ENCODE data around the gene SLC6A18.
A peak's percentile ranks its signal among the peaks of the same experiment; 100 is the strongest.
"Not testable (repeated sequence)": the region's sequence is repeated elsewhere in the genome, so short reads cannot be mapped to it uniquely, and the experiment has no call there.

Gene SLC6A18

DNA sequence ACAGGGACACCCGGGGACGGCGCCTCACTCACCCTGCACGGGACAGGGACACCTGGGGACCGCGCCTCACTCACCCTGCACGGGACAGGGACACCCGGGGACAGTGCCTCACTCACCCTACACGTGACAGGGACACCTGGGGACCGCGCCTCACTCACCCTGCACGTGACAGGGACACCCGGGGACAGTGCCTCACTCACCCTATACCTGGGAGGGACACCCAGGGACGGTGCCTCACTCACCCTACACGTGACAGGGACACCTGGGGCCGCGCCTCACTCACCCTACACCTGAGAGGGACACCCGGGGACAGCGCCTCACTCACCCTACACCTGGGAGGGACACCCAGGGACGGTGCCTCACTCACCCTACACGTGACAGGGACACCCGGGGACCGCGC is 65.8 kb downstream of the SLC6A18 start:
- DNase-seq (ENCODE audit: low read depth in 2 of 2) = not testable (repeated sequence)

DNA sequence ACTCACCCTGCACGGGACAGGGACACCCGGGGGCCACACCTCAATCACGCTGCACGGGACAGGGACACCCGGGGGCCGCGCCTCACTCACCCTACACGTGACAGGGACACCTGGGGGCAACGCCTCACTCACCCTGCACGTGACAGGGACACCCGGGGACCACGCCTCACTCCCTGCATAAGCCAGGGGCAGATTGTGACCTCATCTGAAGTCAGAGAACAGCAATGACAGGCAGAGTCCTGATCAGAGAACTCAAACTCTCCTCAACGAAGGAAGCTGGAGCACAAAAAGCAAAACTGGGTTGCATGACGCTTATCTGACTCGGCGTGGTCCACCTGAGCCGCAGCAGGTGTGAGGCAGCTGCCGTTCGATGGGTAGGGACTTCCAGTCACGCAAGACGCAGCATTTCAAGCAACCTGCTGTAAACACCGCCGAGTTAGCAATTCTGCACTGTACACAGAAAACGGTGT is 66.5 kb downstream of the SLC6A18 start:
- no peak for DNase-seq (ENCODE audit: low read depth in 2 of 2)

DNA sequence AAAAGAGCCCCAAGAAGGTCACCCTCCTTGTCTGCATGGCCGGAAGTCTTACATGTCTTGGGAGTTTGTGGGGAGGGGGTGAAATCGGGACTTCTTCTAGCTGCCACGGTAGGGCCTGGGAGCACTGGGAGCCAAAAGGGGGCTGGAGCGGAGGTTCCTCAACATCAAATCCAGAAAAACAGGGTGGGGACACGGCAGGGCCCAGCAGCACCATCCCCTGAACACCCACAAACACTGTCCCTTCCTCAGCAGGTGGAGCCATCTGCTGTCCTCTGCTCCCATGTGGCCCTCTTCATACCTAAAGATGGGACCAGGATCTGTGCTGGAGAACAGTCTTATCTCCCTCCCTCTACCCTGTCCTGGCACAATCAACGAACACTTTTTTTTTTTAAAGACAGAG is 67.0 kb downstream of the SLC6A18 start:
- no peak for DNase-seq (ENCODE audit: low read depth in 2 of 2)

DNA sequence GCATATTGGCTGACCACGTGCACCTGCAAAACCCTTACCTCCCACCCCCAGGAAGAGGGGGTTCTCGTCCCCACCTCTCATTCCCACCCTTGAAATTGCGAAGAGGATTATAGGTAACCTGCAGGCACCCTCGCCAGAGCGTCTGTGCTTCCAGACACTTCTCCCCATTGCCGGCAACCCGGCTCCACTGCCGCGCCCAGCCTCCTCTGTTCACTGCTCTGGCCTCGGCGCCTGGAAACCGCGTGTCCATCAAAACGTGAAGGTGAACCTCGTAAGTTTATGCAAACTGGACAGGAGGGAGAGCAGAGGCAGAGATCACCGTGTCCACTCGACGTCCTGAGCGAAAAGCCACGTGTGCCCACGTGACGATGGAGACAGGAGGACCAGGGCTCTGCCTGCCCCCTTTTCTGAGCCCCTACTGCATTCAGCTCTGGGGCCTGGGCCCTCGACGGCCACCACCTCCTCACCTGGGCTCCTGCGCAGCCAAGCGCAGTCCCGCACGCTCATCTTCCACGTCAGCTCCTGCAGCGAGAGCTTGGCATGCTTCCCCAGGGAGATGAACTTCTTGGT is 67.8 kb downstream of the SLC6A18 start:
- DNase-seq (ENCODE audit: low read depth in 2 of 2) = no peak

DNA sequence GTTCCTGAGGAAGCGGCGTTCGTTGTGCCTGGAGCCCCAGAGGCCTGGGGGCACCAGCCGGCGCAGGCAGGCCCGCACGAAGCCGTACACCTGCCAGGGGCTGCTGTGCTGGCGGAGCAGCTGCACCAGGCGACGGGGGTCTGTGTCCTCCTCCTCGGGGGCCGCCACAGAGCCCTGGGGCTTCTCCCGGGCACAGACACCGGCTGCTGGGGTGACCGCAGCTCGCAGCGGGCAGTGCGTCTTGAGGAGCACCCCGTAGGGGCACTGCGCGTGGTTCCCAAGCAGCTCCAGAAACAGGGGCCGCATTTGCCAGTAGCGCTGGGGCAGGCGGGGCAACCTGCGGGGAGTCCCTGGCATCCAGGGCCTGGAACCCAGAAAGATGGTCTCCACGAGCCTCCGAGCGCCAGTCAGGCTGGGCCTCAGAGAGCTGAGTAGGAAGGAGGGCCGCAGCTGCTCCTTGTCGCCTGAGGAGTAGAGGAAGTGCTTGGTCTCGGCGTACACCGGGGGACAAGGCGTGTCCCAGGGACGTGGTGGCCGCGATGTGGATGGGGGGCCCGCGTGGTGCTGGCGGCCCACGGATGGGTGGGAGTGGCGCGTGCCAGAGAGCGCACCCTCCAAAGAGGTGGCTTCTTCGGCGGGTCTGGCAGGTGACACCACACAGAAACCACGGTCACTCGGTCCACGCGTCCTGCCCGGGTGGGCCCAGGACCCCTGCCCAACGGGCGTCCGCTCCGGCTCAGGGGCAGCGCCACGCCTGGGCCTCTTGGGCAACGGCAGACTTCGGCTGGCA is 68.4 kb downstream of the SLC6A18 start:
- DNase-seq (ENCODE audit: low read depth in 2 of 2) = no peak

DNA sequence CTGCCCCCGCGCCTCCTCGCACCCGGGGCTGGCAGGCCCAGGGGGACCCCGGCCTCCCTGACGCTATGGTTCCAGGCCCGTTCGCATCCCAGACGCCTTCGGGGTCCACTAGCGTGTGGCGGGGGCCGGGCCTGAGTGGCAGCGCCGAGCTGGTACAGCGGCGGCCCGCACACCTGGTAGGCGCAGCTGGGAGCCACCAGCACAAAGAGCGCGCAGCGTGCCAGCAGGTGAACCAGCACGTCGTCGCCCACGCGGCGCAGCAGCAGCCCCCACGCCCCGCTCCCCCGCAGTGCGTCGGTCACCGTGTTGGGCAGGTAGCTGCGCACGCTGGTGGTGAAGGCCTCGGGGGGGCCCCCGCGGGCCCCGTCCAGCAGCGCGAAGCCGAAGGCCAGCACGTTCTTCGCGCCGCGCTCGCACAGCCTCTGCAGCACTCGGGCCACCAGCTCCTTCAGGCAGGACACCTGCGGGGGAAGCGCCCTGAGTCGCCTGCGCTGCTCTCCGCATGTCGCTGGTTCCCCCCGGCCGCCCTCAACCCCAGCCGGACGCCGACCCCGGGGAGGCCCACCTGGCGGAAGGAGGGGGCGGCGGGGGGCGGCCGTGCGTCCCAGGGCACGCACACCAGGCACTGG is 69.1 kb downstream of the SLC6A18 start:
- no peak for DNase-seq (ENCODE audit: low read depth in 2 of 2)

DNA sequence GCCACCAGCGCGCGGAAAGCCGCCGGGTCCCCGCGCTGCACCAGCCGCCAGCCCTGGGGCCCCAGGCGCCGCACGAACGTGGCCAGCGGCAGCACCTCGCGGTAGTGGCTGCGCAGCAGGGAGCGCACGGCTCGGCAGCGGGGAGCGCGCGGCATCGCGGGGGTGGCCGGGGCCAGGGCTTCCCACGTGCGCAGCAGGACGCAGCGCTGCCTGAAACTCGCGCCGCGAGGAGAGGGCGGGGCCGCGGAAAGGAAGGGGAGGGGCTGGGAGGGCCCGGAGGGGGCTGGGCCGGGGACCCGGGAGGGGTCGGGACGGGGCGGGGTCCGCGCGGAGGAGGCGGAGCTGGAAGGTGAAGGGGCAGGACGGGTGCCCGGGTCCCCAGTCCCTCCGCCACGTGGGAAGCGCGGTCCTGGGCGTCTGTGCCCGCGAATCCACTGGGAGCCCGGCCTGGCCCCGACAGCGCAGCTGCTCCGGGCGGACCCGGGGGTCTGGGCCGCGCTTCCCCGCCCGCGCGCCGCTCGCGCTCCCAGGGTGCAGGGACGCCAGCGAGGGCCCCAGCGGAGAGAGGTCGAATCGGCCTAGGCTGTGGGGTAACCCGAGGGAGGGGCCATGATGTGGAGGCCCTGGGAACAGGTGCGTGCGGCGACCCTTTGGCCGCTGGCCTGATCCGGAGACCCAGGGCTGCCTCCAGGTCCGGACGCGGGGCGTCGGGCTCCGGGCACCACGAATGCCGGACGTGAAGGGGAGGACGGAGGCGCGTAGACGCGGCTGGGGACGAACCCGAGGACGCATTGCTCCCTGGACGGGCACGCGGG is 69.9 kb downstream of the SLC6A18 start, which contains the start of gene TERT:
Gene TERT (minus strand): TSS at position 234 of the 815 bp plus-strand sequence. CDS start 79 bp downstream, at position 155.
- DNase-seq (ENCODE audit: low read depth in 2 of 2) = peak; percentile 68 to 72

DNA sequence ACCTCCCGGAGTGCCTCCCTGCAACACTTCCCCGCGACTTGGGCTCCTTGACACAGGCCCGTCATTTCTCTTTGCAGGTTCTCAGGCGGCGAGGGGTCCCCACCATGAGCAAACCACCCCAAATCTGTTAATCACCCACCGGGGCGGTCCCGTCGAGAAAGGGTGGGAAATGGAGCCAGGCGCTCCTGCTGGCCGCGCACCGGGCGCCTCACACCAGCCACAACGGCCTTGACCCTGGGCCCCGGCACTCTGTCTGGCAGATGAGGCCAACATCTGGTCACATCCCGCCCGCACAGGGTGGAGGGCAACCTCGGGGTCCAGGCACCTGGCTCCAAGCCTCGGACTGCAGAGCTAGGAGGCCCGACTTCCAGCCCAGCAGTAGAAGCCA is 70.5 kb downstream of the SLC6A18 start:
- DNase-seq (ENCODE audit: low read depth in 2 of 2) = no peak

Data from stimulated activated CD8-positive, alpha-beta memory T cell treated with anti-CD3 and anti-CD28 coated beads, Interleukin-7, amount 100 ng/mL, for 4 hours (primary cell).